HT-29 (cell line): ENCODE measurements around the gene KDM4B. TPM values are rescaled to one million over a fixed set of nuclear protein-coding genes. Genes with fewer than 3 reads are reported as not detected.

Experiments used
- DNase-seq: peaks from one replicate; pipeline ENCODE4 v3.0.0-alpha.2; 2015; ENCODE audit warnings: low spot score
- total RNA-seq: library from RNA; depleted of rRNA; stranded (reverse); fragments of >200 nt; shearing (Covaris generic); gene quantifications from 2 replicates; pipeline ENCODE4 v1.2.3, GENCODE V29; 2014

KDM4B gene
- total RNA-seq, 1 experiment from 2014 or later: 7.8 TPM

DNA sequence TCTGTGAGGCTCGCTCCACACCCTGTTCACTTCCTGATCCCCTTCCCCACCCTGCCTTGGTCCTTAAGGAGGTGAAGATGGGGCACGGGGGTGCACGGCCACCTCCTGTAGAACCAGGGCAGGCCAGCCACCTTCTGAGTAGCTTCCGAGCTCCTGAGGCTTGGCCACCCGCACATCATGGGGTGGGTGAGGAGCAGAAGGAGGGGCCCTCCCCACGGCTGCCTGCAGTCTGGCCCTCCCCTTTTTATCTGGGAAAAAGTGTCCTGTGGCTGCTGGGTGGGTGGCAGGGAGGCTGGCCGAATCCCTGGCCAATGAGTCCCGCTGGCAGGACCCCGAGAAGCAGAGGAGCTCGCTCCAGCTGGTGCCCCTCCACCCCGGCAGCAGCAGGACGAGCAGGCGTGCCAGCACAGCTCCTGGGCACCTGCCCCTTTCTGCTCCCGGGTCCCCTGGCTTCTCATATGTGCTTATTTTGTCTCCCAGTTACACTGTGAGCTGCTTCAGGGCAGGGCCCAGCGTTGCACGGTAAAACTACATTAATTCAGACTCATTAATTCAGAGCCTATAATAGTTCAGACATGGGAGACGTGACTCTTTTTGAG, 135.0 kb downstream of the KDM4B start:
- DNase-seq: no peak

DNA sequence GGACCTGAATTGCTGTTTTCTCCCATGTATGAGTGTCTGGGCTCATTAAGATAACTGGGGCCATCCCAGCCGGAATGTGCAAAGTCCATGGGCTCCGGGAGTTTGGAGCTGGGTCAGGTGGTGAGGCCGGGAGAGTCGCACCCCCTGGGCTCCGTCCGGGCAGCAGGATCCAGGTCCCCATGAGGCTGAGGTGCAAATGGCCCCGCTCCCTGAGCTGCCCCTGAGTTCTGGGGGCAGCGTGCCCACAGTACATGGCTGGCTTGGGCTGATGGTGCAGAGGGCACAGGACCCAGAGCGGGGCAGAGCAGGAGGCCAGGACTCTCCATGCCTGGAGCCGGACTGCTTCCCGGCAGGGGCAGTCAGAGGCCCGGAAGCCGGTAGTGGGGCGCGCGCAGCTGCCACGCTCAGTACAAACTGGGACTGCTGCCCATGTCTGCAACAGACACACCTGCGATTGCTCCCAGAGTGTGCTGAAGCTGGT, 136.0 kb downstream of the KDM4B start:
- DNase-seq: no peak

DNA sequence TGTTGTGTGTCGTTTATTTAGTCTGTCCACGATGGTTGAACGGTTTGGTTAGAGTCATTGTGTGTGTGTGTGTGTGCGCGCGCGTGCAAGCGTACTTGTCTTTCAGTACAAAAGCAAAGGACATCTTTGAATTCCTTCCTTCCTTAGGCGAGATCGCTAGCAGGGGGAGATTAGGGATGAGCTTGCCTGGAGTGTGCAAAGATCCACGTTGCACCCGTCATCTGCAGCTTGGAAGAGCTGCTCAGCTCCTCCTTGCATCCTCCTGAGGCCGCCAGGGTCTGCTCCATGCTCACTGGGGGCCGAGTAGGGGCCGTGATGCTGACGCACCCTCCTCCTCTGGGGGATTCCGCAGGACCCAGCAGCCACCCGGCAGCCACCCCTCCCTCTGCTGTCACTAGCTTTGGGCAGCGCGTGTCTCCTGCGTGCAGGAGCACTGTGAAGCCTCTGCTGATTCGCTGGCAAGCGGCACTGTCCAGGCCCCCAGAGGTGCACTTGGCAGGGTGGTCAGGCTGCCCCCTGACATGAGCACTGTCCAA, 137.3 kb downstream of the KDM4B start:
- DNase-seq: no peak

DNA sequence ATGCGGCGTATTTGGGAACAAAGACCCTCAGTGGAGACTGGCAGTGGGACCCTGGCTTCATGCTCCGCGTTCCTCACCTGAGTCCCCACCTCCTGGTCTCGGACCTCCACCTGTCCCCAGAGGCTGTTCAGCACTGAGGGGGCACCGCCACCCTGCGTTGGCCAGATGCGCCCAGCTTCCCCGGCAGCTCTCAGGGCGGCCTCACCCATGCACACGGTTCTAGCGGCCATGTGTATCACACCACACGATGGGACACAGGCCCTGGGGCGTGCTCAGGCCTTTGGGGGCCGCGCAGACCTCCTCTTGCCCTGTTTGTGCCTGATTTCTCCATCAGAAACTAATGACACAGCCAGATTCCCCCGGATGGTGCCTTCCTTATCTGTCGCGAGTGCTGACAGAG, 138.1 kb downstream of the KDM4B start:
- no peak for DNase-seq

DNA sequence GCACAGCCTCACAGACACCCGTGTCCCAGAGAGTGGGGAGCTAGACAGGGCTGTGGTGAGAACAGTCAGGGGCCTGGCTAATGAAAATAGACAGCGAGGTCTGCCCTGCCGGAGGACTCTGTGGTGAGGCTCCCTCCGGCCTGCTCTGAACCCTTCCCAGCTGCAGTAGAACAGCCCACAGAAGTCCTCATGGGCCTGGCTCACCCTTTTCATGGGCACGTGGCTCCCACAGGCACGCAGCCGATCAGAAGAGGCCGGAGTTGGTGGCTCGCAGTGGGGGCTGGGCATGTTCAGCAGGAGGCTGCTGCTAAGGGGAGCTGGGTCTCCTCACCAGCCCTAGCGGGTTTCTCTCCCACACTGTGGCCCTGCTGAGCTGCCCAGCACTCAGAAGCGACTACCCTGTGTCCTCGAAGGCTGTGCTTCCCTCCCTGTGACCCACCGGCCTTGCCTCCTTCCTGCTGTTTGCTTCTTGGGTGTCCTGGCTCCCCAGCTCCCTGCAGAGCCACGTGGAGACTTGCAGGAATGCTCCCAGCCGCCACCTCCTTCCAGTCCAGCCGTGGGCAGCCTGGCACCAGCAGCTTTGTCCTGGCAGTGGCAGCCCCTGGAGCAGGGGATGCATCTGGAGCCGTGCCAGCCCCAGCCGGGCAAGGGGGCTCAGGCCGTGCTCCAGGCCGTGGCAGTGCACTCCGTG, 138.7 kb downstream of the KDM4B start:
- DNase-seq: no peak

DNA sequence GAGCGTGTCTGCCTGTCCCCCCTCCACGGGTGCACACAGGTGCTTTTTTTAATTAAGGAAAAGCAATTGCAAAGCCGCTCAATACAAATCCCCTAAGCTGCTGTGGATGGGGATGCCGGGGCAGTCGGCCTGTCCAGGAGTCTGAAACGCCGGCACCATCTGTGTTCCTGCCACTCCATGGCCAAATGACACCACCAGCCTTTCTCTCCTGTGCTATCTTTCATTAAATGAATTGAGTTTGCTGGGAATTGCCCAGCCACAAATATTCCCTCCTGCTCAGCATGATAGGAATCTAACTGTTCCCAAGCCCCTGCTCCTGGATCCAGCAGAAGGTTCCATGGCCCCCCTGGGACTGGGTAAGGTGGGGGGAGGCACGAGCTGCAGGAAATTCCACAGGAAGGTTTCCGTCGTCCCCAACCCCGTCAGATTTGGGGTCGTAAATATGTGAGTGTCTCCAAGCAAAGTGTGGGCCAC, 139.2 kb downstream of the KDM4B start:
- DNase-seq: no peak

DNA sequence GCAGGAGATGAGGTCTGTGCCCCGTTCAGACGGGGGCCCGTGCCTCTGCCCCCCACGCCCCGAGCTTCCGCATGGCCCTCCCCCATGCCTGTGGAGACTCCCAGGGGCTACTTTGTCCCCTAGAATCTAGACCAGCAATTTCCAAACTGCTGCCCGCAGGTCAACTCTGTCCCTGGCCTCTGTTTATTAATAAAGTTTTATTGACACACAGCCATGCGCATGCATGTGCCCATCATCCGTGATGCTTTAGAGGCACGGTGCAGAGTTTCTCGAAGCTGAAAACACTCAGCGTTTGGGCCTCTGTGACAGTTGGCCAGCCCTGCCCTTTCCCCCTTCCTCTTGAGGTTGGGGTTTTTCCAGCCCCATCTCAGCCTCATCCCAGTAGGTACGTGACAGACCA, 140.0 kb downstream of the KDM4B start:
- DNase-seq: no peak

DNA sequence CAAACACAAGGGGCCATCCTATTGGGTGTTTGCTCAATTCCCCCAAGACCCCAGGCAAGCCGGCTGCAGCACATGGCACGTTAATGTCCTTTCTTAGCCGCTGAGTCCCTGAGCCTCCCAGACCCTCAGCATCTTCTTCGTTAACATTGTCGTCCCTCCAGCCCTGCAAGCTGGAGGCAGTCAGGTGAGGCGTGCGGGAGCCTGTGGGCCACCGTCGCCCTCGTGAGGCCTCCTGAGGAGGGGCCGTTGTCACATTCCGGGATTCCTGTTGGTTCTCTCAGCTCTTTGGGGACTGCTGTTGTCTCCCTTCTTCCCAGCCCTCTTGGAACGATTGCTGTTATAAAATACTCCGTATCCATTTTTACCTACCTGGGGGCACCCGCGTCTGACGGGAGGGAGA, 140.6 kb downstream of the KDM4B start:
- no peak for DNase-seq

DNA sequence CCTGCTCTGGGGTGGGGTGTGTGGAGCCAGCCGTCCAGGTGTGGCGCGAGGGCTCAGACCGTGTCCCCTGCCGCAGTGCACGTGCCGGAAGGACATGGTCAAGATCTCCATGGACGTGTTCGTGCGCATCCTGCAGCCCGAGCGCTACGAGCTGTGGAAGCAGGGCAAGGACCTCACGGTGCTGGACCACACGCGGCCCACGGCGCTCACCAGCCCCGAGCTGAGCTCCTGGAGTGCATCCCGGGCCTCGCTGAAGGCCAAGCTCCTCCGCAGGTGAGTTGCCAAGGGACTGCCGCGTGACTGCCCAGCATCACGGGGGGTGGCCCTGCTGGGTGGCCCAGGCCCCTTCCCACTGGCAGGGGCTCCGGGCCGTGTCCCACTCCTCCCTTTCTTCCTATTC, 141.6 kb downstream of the KDM4B start:
- no peak for DNase-seq

DNA sequence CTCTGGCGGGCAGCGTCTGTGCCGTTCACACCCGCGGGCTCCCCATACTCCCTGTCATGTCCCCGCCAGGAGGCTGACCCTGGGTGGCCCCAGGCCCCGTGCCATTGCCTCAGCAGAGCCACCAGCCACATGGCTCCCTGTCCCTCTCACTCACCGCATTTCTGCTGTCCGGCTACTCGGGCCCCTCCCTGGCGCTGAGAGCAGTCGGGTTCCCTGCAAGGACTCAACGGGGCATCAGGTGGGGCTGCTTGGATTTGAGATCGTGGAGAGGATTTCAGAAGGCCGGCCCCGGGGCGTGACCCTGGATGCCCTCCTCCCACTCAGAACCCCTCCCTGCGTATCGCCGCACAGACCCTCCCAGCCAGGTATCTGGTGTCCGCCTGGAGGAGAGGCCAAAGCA, 142.1 kb downstream of the KDM4B start:
- no peak for DNase-seq

DNA sequence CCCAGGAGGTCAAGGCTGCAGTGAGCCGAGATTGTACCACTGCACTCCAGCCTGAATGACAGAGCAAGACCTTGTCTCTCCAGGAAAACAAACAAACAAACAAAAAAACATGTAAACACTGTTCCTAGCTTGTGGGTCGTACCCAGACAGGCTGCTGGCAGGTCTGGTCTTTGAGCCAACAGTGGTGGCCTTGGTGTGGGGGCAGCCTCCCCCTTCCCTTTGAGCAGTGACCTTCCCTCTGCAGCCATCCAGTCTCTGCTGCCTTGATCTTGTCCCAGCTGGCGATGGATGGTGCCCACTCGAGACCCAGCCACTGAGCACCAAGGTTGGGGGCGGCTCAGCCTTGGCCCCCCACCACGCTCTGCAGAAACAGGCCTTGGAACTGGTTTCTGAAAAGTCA, 143.3 kb downstream of the KDM4B start:
- DNase-seq: no peak

DNA sequence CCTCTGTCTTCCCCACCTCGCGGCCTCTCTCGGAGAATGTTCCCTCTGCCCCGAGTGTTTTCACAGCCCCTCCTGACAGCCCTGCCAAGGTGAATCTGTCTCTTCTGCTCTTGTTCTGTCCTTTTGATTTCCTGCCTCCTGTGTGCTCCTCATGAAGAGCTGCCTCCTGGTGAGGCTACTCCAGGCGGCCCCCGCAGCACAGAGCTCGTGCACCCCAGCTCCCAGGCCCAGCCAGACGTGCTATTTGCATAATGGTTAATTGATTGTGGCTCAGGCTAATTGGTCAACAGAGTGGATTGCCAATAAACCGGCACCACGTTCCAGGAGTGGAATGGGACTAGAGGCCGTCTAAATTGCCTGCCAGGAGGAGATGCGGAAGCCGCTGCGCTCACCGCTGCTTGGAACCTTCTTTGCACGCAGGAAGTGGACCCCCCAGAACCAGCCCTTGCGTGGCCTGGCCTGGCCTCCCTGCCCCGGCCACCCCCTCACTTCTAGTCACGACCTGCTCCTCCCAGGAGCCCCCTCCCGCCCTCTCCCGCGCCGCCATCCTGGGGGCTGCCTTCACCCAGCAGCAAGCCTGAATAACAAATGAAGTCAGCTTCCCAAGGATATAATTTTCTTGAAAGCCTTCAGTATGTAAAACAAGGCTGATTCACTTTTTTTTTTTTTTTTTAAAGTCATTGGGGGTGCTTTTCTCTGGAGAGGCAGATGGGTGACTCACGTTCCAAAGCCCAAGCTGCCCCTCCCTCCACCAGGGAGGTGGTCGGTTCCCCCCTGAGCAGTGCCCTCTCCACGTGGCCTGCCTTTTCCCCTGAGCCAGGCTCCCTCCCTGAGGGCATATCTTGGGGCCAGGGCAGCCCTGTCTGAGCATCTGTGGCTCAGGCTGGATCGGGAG, 144.0 kb downstream of the KDM4B start:
- no peak for DNase-seq

DNA sequence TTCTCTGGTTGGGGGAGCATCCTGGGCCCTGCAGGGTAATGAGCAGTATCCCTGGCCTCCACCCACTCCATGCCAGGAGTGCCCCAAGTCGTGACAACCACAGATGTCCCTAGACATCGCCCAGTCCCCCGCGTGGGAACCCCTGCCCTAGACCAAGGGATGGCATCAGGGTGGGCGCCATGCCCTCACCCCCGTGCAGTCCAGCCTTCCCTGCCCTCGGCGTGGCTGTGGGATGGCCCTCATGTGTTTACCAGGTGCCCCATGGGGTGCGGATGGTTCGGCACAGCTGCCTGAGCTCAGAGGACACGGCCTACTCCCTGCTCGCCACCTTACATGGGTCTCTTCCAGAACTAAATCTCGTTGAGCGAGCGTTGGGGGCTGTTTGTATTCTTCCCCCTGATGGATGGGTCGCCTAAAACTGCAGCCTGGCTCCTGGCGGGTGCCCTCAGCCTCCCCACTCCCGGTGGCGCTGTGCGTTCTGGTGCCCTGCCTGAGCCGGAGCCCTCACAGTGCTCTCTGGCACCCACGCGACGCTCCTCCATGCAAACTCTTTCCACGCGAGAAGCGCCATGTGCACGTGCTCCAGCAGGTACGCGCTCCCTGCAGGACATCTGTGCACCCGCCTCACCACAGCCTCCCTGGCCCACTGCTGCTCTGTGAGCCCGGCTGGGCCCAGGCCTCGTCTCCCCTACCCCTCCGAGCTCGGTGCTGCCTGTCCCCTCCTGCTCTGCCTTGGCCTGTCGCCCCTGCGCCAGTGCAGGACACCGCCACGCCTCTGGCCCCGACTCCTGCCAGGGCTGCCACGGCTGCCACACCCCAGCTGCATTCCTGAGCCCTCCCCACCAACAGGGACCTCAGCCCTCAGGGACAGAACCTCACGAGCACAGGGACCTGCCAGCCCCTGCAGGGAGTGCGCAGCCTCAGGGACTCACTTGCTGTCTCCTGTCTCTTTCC, 145.0 kb downstream of the KDM4B start:
- no peak for DNase-seq

DNA sequence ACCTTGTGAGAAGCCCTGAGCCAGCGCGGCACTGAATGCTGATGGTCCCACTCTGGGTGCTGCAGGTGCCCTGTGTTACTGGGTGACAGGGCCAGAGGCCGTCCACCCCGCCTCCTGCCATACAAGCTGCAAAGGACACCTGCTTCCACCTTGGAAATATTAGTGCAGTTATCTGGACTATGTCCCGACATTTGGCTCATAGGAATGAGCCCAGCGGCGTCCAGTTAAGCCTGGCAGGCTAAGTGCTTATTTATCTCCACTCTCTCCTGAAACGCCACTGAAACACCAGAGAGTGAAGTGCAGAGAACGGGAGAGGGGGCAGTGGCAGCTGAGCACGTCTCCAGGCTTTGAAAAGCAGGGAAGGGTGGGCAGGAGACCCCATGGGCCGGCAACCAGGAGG, 145.8 kb downstream of the KDM4B start:
- DNase-seq: no peak

DNA sequence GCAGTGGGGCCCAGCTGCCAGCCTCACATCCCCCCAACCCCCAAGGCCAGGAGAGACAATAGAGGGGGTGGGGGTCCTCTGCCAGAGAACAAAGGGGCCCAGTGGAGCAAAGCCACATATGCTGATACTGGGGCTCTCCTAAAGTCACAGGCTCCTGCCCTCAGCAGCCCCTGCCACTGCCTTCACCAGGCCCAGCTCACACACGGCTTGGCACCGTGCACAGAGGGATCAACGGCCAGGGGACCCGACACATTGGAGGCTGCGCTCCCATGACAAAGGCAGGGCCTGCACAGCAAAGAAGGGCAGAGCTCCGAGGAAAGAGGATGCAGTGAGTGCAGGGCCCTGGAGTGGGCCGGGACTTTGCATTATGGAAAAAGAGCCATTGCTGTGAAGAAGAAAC, 146.4 kb downstream of the KDM4B start:
- DNase-seq: no peak

DNA sequence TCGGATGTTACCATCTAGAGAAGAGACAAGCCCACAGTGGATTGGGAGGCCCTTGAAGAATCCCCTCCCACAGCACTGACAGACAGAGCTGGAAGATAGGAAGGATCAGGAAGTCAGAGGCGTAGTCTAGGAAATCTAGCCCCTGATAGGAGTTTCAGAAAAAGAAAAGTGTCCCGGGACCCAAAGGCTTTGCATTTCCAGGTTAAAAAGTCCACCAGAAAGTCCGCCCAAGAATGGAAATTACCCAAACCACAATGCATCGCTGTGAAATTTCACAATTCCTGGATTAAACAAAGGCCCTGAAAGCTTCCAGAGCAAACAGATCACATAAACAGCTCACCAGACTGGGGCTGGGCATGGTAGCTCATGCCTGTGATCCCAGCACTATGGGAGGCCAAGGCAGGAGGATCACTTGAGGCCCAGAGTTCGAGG, 146.9 kb downstream of the KDM4B start:
- DNase-seq: no peak

DNA sequence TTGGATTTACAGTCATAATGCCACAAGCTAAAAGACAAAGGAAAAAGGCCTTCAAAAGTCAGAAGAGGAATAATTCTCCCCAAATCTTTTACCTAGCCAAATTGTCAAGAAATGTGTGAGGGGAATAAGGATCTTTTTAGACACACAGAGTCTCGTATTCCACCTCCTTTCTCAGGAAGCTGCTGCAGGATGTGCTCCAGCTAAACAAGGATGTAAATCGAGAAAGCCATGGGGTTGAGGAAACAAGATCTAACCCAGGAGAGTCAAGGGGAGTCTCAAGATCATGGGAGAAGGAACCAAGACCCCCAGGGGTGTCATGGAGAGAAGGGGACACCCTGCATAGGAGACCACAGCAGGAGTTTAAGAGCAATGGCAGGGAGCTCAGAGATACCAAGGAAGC, 147.4 kb downstream of the KDM4B start:
- DNase-seq: no peak

DNA sequence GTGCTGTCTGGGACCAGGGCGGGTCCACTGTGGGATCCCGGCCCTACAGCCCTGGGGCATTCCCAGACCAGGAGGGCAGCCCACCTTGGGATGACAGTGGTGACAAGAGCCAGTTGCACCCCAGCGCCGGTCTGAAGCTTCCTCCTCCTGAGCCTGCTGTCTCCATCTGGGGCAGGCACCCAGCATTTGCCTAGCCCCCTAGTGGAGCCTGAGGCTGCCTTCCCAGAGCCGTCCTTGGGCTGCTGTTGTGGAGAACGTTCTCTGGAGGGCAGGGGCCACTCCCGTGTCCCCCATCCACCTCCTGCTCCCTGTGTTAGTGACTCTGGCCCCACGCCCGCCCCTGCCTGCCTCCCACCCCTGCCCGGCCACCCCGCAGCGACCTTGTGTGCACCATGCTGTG, 148.5 kb downstream of the KDM4B start:
- DNase-seq: no peak

DNA sequence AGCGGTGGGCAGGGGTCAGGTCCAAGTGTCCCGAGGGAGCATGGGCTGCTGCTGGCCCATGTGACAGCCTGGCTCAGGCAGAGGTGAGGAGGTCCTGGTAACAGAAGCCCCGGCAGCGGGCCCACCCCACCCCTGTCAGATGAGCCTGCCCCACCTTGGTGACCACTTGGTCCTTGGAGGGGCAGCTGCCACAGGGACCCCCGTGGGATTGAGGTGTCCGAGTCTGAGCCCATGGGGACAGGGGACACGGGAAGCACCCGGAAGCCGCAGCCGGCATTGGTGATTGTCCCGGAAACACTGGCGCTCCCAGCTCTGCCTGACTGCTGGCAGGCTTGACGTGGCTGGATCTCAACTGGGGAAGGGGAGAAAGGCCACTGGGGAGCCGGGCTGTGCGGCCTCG, 149.1 kb downstream of the KDM4B start:
- no peak for DNase-seq

DNA sequence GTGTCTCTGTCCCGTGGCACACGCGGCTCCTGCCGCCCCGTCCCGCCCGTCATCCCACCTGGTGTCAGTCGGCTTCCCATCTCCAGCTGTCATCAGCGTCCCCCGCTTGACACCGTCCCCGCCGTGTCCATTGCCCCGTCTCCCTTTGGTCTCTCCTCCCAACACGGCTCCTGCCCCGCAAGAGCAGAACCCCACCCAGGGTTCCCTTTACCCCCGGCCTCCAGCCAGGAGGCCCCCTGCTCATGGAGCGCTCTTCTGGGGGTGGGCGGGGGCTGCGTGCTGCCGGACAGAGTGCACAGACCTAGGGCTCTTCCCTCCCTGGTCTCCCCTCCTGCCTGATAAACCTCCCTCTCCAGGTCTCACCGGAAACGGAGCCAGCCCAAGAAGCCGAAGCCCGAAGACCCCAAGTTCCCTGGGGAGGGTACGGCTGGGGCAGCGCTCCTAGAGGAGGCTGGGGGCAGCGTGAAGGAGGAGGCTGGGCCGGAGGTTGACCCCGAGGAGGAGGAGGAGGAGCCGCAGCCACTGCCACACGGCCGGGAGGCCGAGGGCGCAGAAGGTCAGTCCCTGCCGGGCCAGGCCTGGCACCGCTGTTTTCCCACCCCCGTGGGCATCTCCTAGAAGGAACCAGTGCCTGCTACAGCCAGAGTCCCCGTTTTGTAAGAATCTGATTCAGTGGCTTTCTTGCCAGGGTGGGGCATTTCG, 150.5 kb downstream of the KDM4B start:
- DNase-seq: no peak
